Colonic mucosa (tissue), 4 donors: ENCODE measurements around the gene WBP2. TPM values are rescaled to one million over a fixed set of nuclear protein-coding genes. Genes with fewer than 3 reads are reported as not detected.
A peak's percentile ranks its signal among the peaks of the same experiment; 100 is the strongest.

Experiments used
- DNase-seq: peaks from one replicate; pipeline ENCODE4 v3.0.0-alpha.2; 2020
- H3K27ac ChIP-seq: fragments of 200-600 bp; one replicate; pipeline ENCODE4 v1.8.0; 2021
- H3K27me3 ChIP-seq: fragments of 200-600 bp; one replicate; pipeline ENCODE4 v1.8.0; 2021
- H3K36me3 ChIP-seq: fragments of 200-600 bp; one replicate; pipeline ENCODE4 v1.8.0; 2021
- H3K4me1 ChIP-seq: fragments of 200-600 bp; one replicate; pipeline ENCODE4 v1.8.0; 2021; ENCODE audit warnings: mild to moderate bottlenecking
- H3K4me3 ChIP-seq: fragments of 200-600 bp; one replicate; pipeline ENCODE4 v1.8.0; 2021
- H3K9ac ChIP-seq, 2 donors: one replicate each; pipeline ENCODE4 v1.7.0; 2013; ENCODE audit warnings: control low read depth in 2 of 2, low read depth in 2 of 2, low read length in 2 of 2
- H3K9me3 ChIP-seq: fragments of 200-600 bp; one replicate; pipeline ENCODE4 v1.8.0; 2021
- CTCF ChIP-seq: fragments of 200-600 bp; IDR thresholded peaks from one replicate; pipeline ENCODE4 v1.8.0; 2022; ENCODE audit warnings: antibody characterized with exemption, mild to moderate bottlenecking
- intact Hi-C: fragments of 100-400 bp; cut with DNase I; formaldehyde crosslinking; loops from one replicate; pipeline ENCODE4 v1.14.1; 2022
- total RNA-seq, 2 donors: library from RNA; stranded (reverse); fragmentation: NEBNext Ultra II Directional in 1 of 2; extraction: Animal tissue kit (Norgen Biotek cat#: 25700) in 1 of 2; gene quantifications; one replicate each; pipeline ENCODE4 v1.2.1, GENCODE V29; 2021
- donor health status: healthy.
- donor health status: DM: no; HTN: no; CAD: no.
- donor health status: DM: no; HTN: no; CAD: no.

WBP2 gene
- total RNA-seq, 2 donors from 2014 or later: 69.8 to 102 TPM

GRCh38 chr17:75899353-75899752 lies 44.2 kb upstream of the WBP2 start:
- intact Hi-C loops: no loop called here

GRCh38 chr17:75898791-75899190 lies 43.7 kb upstream of the WBP2 start:
- Histone ChIP-seq H3K36me3 (peaks cover 12% of the 10 kb centered on the region), H3K9me3 (no peaks in the 10 kb centered on the region), H3K27me3 (no peaks in the 10 kb centered on the region), H3K4me1 (peaks cover 12% of the 10 kb centered on the region), H3K4me3 (no peak overlapping the region), H3K9ac (no peak overlapping the region), H3K27ac (no peak overlapping the region)
- no peak for TF ChIP-seq CTCF
- DNase-seq: no peak
- intact Hi-C loops: no loop called here

More at GRCh38 chr17:75899353-75899752, 44.2 kb upstream of the WBP2 start:
- TF ChIP-seq CTCF: no peak
- no peaks in the 10 kb centered on the region for H3K9me3 ChIP-seq
- H3K36me3 ChIP-seq: peaks cover 12% of the 10 kb centered on the region
- H3K4me1 ChIP-seq: peaks cover 13% of the 10 kb centered on the region
- no peak for DNase-seq
- no peak overlapping the region for H3K4me3 ChIP-seq
- no peak overlapping the region for H3K27ac ChIP-seq
- H3K27me3 ChIP-seq: no peaks in the 10 kb centered on the region
- H3K9ac ChIP-seq: no peak overlapping the region

- H3K27me3 ChIP-seq: no peaks in the 10 kb centered on the region
- no peak for TF ChIP-seq CTCF
- no peaks in the 10 kb centered on the region for H3K9me3 ChIP-seq
- no peak overlapping the region for H3K4me3 ChIP-seq
- DNase-seq: no peak
- peaks cover 12% of the 10 kb centered on the region for H3K36me3 ChIP-seq
- peaks cover 8% of the 10 kb centered on the region for H3K4me1 ChIP-seq
- no peak overlapping the region for H3K27ac ChIP-seq
- intact Hi-C loops: no loop called here
- H3K9ac ChIP-seq: no peak overlapping the region
Measured at GRCh38 chr17:75898065-75898464, 42.9 kb upstream of the WBP2 start.

GRCh38 chr17:75897160-75898019 lies 42.3 kb upstream of the WBP2 start:
- peak overlapping the region; percentile 92 for H3K27ac ChIP-seq
- peaks cover 8% of the 10 kb centered on the region for H3K4me1 ChIP-seq
- peaks cover 12% of the 10 kb centered on the region for H3K36me3 ChIP-seq
- H3K9me3 ChIP-seq: no peaks in the 10 kb centered on the region
- H3K4me3 ChIP-seq: peak overlapping the region; percentile 73
- intact Hi-C loops: no loop called here
- peak; percentile 53 for DNase-seq
- H3K27me3 ChIP-seq: no peaks in the 10 kb centered on the region
- peak overlapping the region; percentile 61 to 83 for H3K9ac ChIP-seq
- TF ChIP-seq CTCF: no peak

- peak within 1 kb of the TSS; percentile 92 for H3K27ac ChIP-seq
- H3K4me1 ChIP-seq: peaks cover 8% of the 10 kb centered on the region
- no peaks in the 10 kb centered on the region for H3K27me3 ChIP-seq
- TF ChIP-seq CTCF: no peak
- peak; percentile 84 for DNase-seq
- intact Hi-C loops: no loop called here
- no peaks in the 10 kb centered on the region for H3K9me3 ChIP-seq
- H3K36me3 ChIP-seq: peaks cover 12% of the 10 kb centered on the region
- peak within 1 kb of the TSS; percentile 73 for H3K4me3 ChIP-seq
- H3K9ac ChIP-seq: peak within 1 kb of the TSS; percentile 71 to 83
Measured at GRCh38 chr17:75896415-75897159, 41.5 kb upstream of the WBP2 start, which contains the start of gene TRIM65. TRIM65 (minus strand) TSS chr17:75896951; CDS start chr17:75896937, 14 bp downstream.
